Vagina (tissue), 2 donors: ENCODE results near the gene UPK2. TPM values are rescaled to one million over a fixed set of nuclear protein-coding genes. Genes with fewer than 3 reads are reported as not detected.

Experiments used
- DNase-seq, 2 donors: peaks; one replicate each; pipeline ENCODE4 v3.0.0-alpha.2; 2017; ENCODE audit errors: extremely low spot score in 2 of 2
- H3K27ac ChIP-seq: fragments of 200-600 bp; sonication (generic); one replicate; pipeline ENCODE4 v1.5.1; 2019
- H3K27me3 ChIP-seq: fragments of 200-600 bp; sonication (generic); one replicate; pipeline ENCODE4 v1.5.1; 2019
- H3K36me3 ChIP-seq, 2 donors: fragments of 200-600 bp; sonication (generic); one replicate each; pipeline ENCODE4 v1.5.1; 2017 to 2019
- H3K4me1 ChIP-seq: fragments of 200-600 bp; sonication (generic); one replicate; pipeline ENCODE4 v1.5.1; 2019
- H3K4me3 ChIP-seq, 2 donors: fragments of 200-600 bp; sonication (generic); 1 replicate in 1 of 2; 2 replicates in 1 of 2; pipeline ENCODE4 v1.5.1; 2016 to 2019
- H3K9me3 ChIP-seq: fragments of 200-600 bp; sonication (generic); one replicate; pipeline ENCODE4 v1.5.1; 2019
- POLR2A ChIP-seq, 2 donors: fragments of 450-650 bp; IDR thresholded peaks; one replicate each; pipeline ENCODE4 v1.6.1; 2017; ENCODE audit warnings: antibody characterized with exemption in 2 of 2, mild to moderate bottlenecking in 2 of 2, moderate library complexity in 2 of 2
- POLR2AphosphoS5 ChIP-seq, 2 donors: sonication (generic); formaldehyde crosslinking; IDR thresholded peaks; one replicate each; pipeline ENCODE4 v1.9.0; 2017; ENCODE audit warnings: antibody characterized with exemption in 2 of 2, mild to moderate bottlenecking in 2 of 2, low read depth in 1 of 2; ENCODE audit not compliant: insufficient read depth in 1 of 2
- intact Hi-C: fragments of 100-400 bp; cut with DNase I; formaldehyde crosslinking; loops from one replicate; pipeline ENCODE4 v1.15.1; 2023
- microRNA-seq: library from miRNA; unstranded; fragments of <30 nt; microRNA quantifications from one replicate; pipeline ENCODE4, GENCODE V29; 2017; ENCODE audit warnings: borderline number of aligned reads, borderline replicate concordance
- small RNA-seq: library from RNA; depleted of rRNA; stranded (forward); fragments of <200 nt; gene quantifications from one replicate; pipeline ENCODE3, GENCODE V24; 2016
- total RNA-seq: library from RNA; depleted of rRNA; stranded (reverse); fragments of >200 nt; gene quantifications from one replicate; pipeline ENCODE4 v1.2.3, GENCODE V29; 2016
- TF ChIP-seq, protein P1 (sequence below), 3 experiments: fragments of 450-650 bp in 2 of 3; fragments of 200-600 bp in 1 of 3; sonication (generic) in 1 of 3; IDR thresholded peaks; one replicate each; pipeline ENCODE4 v1.5.1; 2017 to 2019; ENCODE audit warnings: antibody characterized with exemption in 3 of 3, mild to moderate bottlenecking in 2 of 3, moderate library complexity in 2 of 3

Gene UPK2
- total RNA-seq, 1 donor from 2014 or later = not detected

DNA sequence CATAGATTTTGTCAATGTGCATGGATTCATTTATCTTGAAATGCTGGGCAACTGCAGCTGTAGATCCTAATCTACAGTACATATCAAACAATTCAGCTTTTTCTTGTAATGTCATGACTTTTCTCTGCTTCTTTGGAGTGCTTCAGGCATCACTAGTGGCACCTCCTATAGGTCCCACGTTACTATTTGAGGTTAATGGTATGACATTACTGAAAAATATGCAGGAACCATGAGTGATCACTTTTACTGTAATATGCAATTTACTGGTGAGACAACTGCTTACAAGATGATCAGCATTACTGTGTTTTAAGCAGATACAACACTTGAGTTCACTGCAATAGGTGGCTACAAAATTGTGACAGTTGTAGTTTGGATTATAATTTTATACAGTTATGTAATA is 44.8 kb downstream of the UPK2 start:
- intact Hi-C loops = no loop called here
- Histone ChIP-seq H3K4me3 (no peak overlapping the region), H3K27ac (no peak overlapping the region), H3K4me1 (peaks cover 34% of the 10 kb centered on the region), H3K27me3 (no peaks in the 10 kb centered on the region), H3K36me3 (peaks cover 0 to 31% of the 10 kb centered on the region in 2 donors), H3K9me3 (no peaks in the 10 kb centered on the region)
- DNase-seq = no peak
- TF ChIP-seq POLR2A (IDR thresholded peaks at IDR 0.05) (no peak), POLR2AphosphoS5 (IDR thresholded peaks at IDR 0.05; ENCODE audit: insufficient read depth in 1 of 2, low read depth in 1 of 2) (no peak)
- TF ChIP-seq, protein P1, sequence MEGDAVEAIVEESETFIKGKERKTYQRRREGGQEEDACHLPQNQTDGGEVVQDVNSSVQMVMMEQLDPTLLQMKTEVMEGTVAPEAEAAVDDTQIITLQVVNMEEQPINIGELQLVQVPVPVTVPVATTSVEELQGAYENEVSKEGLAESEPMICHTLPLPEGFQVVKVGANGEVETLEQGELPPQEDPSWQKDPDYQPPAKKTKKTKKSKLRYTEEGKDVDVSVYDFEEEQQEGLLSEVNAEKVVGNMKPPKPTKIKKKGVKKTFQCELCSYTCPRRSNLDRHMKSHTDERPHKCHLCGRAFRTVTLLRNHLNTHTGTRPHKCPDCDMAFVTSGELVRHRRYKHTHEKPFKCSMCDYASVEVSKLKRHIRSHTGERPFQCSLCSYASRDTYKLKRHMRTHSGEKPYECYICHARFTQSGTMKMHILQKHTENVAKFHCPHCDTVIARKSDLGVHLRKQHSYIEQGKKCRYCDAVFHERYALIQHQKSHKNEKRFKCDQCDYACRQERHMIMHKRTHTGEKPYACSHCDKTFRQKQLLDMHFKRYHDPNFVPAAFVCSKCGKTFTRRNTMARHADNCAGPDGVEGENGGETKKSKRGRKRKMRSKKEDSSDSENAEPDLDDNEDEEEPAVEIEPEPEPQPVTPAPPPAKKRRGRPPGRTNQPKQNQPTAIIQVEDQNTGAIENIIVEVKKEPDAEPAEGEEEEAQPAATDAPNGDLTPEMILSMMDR (IDR thresholded peaks at IDR 0.05) = no peak

DNA sequence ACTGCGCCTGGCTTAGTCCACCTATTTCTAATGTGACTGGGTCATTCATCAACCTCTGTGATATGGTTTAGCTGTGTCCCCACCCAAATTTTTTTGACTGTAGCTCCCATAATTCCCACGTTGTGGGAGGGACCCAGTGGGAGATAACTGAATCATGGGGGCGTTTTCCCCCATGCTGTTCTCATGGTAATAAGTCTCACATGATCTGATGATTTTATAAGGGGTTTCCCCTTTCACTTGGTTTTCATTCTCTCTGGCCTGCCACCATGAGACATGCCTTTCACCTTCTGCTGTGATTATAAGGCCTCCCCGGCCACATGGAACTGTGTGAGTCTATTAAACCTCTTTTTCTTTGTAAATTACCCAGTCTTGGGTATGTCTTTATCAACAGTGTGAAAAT is 50.6 kb downstream of the UPK2 start:
- Histone ChIP-seq H3K9me3 (no peaks in the 10 kb centered on the region), H3K27me3 (no peaks in the 10 kb centered on the region), H3K4me3 (no peak overlapping the region), H3K36me3 (peaks cover 0 to 53% of the 10 kb centered on the region in 2 donors), H3K4me1 (no peaks in the 10 kb centered on the region), H3K27ac (no peak overlapping the region)
- no peak for DNase-seq
- intact Hi-C loops = no loop called here
- TF ChIP-seq POLR2AphosphoS5 (IDR thresholded peaks at IDR 0.05; ENCODE audit: insufficient read depth in 1 of 2, low read depth in 1 of 2) = no peak
- TF ChIP-seq POLR2A (IDR thresholded peaks at IDR 0.05) = no peak
- TF ChIP-seq, protein P1 (IDR thresholded peaks at IDR 0.05) = no peak

Small RNAs within 50 kb of the gene (microRNA-seq; reads per million reads assigned to microRNA genes)
- gene MIR4492 = not detected

Small RNAs within 50 kb of the gene (small RNA-seq; reads per million reads assigned to genes)
- gene AP003392.2 (not detected), gene MIR4492 (not detected), gene RF00017 (not detected), gene RF00019 (not detected), gene RN7SL688P (not detected)

Other genes with a start within 250 kb of the UPK2 start
- gene DDX6, start 165.1 kb upstream of the UPK2 start, total RNA-seq = 81.5 TPM
- not detected for gene CXCR5, start 72.4 kb upstream of the UPK2 start, total RNA-seq
- gene BCL9L, start 30.4 kb upstream of the UPK2 start, total RNA-seq = 30.0 TPM
- gene FOXR1, start 15.5 kb downstream of the UPK2 start, total RNA-seq = not detected
- 49.8 TPM for gene CENATAC, start 41.8 kb downstream of the UPK2 start, total RNA-seq
- gene RPS25, start 62.0 kb downstream of the UPK2 start, total RNA-seq = 1,843 TPM
- 40.0 TPM for gene TRAPPC4, start 62.5 kb downstream of the UPK2 start, total RNA-seq
- 16.0 TPM for gene SLC37A4, start 74.6 kb downstream of the UPK2 start, total RNA-seq
- 49.6 TPM for gene HYOU1, start 100.9 kb downstream of the UPK2 start, total RNA-seq
- 56.0 TPM for gene VPS11, start 111.5 kb downstream of the UPK2 start, total RNA-seq
- gene HMBS, start 128.6 kb downstream of the UPK2 start, total RNA-seq = 13.5 TPM
- 18.2 TPM for gene DPAGT1, start 145.6 kb downstream of the UPK2 start, total RNA-seq
- gene C2CD2L, start 151.0 kb downstream of the UPK2 start, total RNA-seq = 7.1 TPM
- 22.1 TPM for gene HINFP, start 165.3 kb downstream of the UPK2 start, total RNA-seq
- 3.2 TPM for gene ABCG4, start 192.8 kb downstream of the UPK2 start, total RNA-seq
- gene NLRX1, start 212.4 kb downstream of the UPK2 start, total RNA-seq = 15.5 TPM
- gene NHERF4, start 229.2 kb downstream of the UPK2 start, total RNA-seq = 0.25 TPM